Left ventricle myocardium inferior (tissue), 1 donor: ENCODE measurements around the gene TENM3. TPM values are rescaled to one million over a fixed set of nuclear protein-coding genes. Genes with fewer than 3 reads are reported as not detected.

Experiments used
- DNase-seq: peaks from one replicate; pipeline ENCODE4 v3.0.0-alpha.2; 2020
- H3K27ac ChIP-seq: fragments of 200-600 bp; replicated peaks from 2 replicates; pipeline ENCODE4 v1.8.0; 2021
- H3K27me3 ChIP-seq: fragments of 200-600 bp; 2 replicates; pipeline ENCODE4 v1.8.0; 2021; ENCODE audit warnings: low read depth
- H3K36me3 ChIP-seq: fragments of 200-600 bp; 2 replicates; pipeline ENCODE4 v1.8.0; 2021
- H3K4me1 ChIP-seq: fragments of 200-600 bp; 2 replicates; pipeline ENCODE4 v1.8.0; 2021
- H3K4me3 ChIP-seq: fragments of 200-600 bp; 2 replicates; pipeline ENCODE4 v1.8.0; 2021; ENCODE audit warnings: mild to moderate bottlenecking, moderate library complexity
- H3K9me3 ChIP-seq: fragments of 200-600 bp; replicated peaks from 2 replicates; pipeline ENCODE4 v1.8.0; 2021
- CTCF ChIP-seq: fragments of 200-600 bp; IDR thresholded peaks from 2 replicates; pipeline ENCODE4 v1.8.0; 2021; ENCODE audit warnings: antibody characterized with exemption, mild to moderate bottlenecking, borderline replicate concordance
- intact Hi-C: fragments of 100-400 bp; cut with micrococcal nuclease; formaldehyde crosslinking; loops from one replicate; pipeline ENCODE4 v1.11.0; 2022
- total RNA-seq: library from RNA; stranded (reverse); fragmentation: NEBNext Ultra II Directional; extraction: Animal tissue kit (Norgen Biotek cat#: 25700); gene quantifications from one replicate; pipeline ENCODE4 v1.2.1, GENCODE V29; 2021
- donor health status: DM: no; HTN: yes; CAD: no; lungs with severe emphysema.

The TENM3 gene
- total RNA-seq, 1 donor from 2014 or later, result 1.5 TPM

GRCh38 chr4:182619660-182620059 is 376.5 kb downstream of the TENM3 start:
- Histone ChIP-seq H3K27ac (no peak overlapping the region), H3K4me1 (no peaks in the 10 kb centered on the region), H3K36me3 (no peaks in the 10 kb centered on the region), H3K4me3 (no peak overlapping the region), H3K27me3 (no peaks in the 10 kb centered on the region), H3K9me3 (no peaks in the 10 kb centered on the region)
- no peak for DNase-seq
- no peak for TF ChIP-seq CTCF
- intact Hi-C loops, result no loop called here

GRCh38 chr4:182620111-182620980 is 377.1 kb downstream of the TENM3 start:
- Histone ChIP-seq H3K36me3 (no peaks in the 10 kb centered on the region), H3K4me1 (no peaks in the 10 kb centered on the region), H3K4me3 (no peak overlapping the region), H3K27ac (no peak overlapping the region), H3K9me3 (no peaks in the 10 kb centered on the region), H3K27me3 (no peaks in the 10 kb centered on the region)
- intact Hi-C loops, result no loop called here
- DNase-seq, result no peak
- no peak for TF ChIP-seq CTCF

- no peak overlapping the region for H3K4me3 ChIP-seq
- TF ChIP-seq CTCF, result no peak
- H3K36me3 ChIP-seq, result no peaks in the 10 kb centered on the region
- intact Hi-C loops, result no loop called here
- no peaks in the 10 kb centered on the region for H3K9me3 ChIP-seq
- no peak for DNase-seq
- no peaks in the 10 kb centered on the region for H3K27me3 ChIP-seq
- no peak overlapping the region for H3K27ac ChIP-seq
- H3K4me1 ChIP-seq, result no peaks in the 10 kb centered on the region
Observed at GRCh38 chr4:182624281-182624680, 381.1 kb downstream of the TENM3 start.

- intact Hi-C loops, result no loop called here
- Histone ChIP-seq H3K4me1 (no peaks in the 10 kb centered on the region), H3K36me3 (no peaks in the 10 kb centered on the region), H3K27ac (no peak overlapping the region), H3K4me3 (no peak overlapping the region), H3K27me3 (no peaks in the 10 kb centered on the region), H3K9me3 (no peaks in the 10 kb centered on the region)
- no peak for TF ChIP-seq CTCF
- no peak for DNase-seq
Observed at GRCh38 chr4:182625193-182625592, 382.0 kb downstream of the TENM3 start.

- intact Hi-C loops, result no loop called here
- no peak for TF ChIP-seq CTCF
- no peak overlapping the region for H3K27ac ChIP-seq
Observed at GRCh38 chr4:182627996-182628395, 384.8 kb downstream of the TENM3 start.

More at GRCh38 chr4:182627996-182628395, 384.8 kb downstream of the TENM3 start:
- Histone ChIP-seq H3K4me3 (no peak overlapping the region), H3K9me3 (no peaks in the 10 kb centered on the region), H3K27me3 (no peaks in the 10 kb centered on the region), H3K4me1 (no peaks in the 10 kb centered on the region), H3K36me3 (no peaks in the 10 kb centered on the region)
- DNase-seq, result no peak
